Keratinocyte (primary cell): ENCODE measurements around the gene DUSP10. TPM values are rescaled to one million over a fixed set of nuclear protein-coding genes. Genes with fewer than 3 reads are reported as not detected.

Source experiments
- DNase-seq: peaks from one replicate; pipeline ENCODE4 v3.0.0-alpha.2; 2011; ENCODE audit warnings: low read depth, missing footprints, low spot score
- FAIRE-seq: peaks from 2 replicates; lab custom pipeline; 2011; peaks lifted over from hg19 to GRCh38; lab: Jason Lieb, UNC
- H2AFZ ChIP-seq: 2 replicates; pipeline ENCODE4 v1.6.0; 2012; ENCODE audit warnings: low read length, control low read depth, inconsistent platforms; ENCODE audit not compliant: control insufficient read depth
- H3K27ac ChIP-seq: 2 replicates; pipeline ENCODE4 v1.5.1; 2011; ENCODE audit warnings: low read length; ENCODE audit not compliant: control insufficient read depth, insufficient read depth
- H3K27me3 ChIP-seq: 3 replicates; pipeline ENCODE4 v1.6.0; 2011; ENCODE audit warnings: low read length; ENCODE audit not compliant: control insufficient read depth, insufficient read depth; ENCODE audit errors: extremely low read depth
- H3K36me3 ChIP-seq, 2 experiments: 2 replicates in 1 of 2; 3 replicates in 1 of 2; pipeline ENCODE4 v1.5.1; 2011; ENCODE audit warnings: low read length in 2 of 2, mild to moderate bottlenecking in 1 of 2; ENCODE audit not compliant: control insufficient read depth in 2 of 2, insufficient read depth in 2 of 2; ENCODE audit errors: extremely low read depth in 1 of 2
- H3K4me1 ChIP-seq: 3 replicates; pipeline ENCODE4 v1.5.1; 2011; ENCODE audit warnings: low read length; ENCODE audit not compliant: control insufficient read depth, insufficient read depth; ENCODE audit errors: extremely low read depth
- H3K4me2 ChIP-seq: 3 replicates; pipeline ENCODE4 v1.6.0; 2011; ENCODE audit warnings: low read depth, low read length; ENCODE audit not compliant: control insufficient read depth, insufficient read depth; ENCODE audit errors: extremely low read depth
- H3K4me3 ChIP-seq, 3 experiments: fragments of 200-600 bp in 1 of 3; sonication (generic) in 1 of 3; 2 replicates in 2 of 3; 3 replicates in 1 of 3; pipeline ENCODE4 v1.5.1; 2011 to 2016; ENCODE audit warnings: low read length in 3 of 3, mild to moderate bottlenecking in 3 of 3, control low read depth in 2 of 3, inconsistent platforms in 1 of 3, low read depth in 1 of 3, mixed read lengths in 1 of 3, mixed run types in 1 of 3, moderate library complexity in 1 of 3; ENCODE audit not compliant: control insufficient read depth in 2 of 3, insufficient read depth in 2 of 3; ENCODE audit errors: extremely low read depth in 1 of 3
- H3K79me2 ChIP-seq: 2 replicates; pipeline ENCODE4 v1.6.0; 2012; ENCODE audit warnings: low read length; ENCODE audit not compliant: control insufficient read depth, insufficient read depth
- H3K9ac ChIP-seq: 3 replicates; pipeline ENCODE4 v1.6.0; 2011; ENCODE audit warnings: low read length; ENCODE audit not compliant: control insufficient read depth, insufficient read depth; ENCODE audit errors: extremely low read depth
- H3K9me1 ChIP-seq: 3 replicates; pipeline ENCODE4 v1.6.0; 2011; ENCODE audit warnings: low read length; ENCODE audit not compliant: control insufficient read depth, insufficient read depth; ENCODE audit errors: extremely low read depth
- H3K9me3 ChIP-seq: 2 replicates; pipeline ENCODE4 v1.5.1; 2012; ENCODE audit warnings: low read depth, low read length; ENCODE audit not compliant: control insufficient read depth
- H4K20me1 ChIP-seq: 3 replicates; pipeline ENCODE4 v1.6.0; 2011; ENCODE audit warnings: low read length; ENCODE audit not compliant: control insufficient read depth, insufficient read depth; ENCODE audit errors: extremely low read depth
- CTCF ChIP-seq, 3 experiments: IDR thresholded peaks in 1 of 3; conservative IDR thresholded peaks in 1 of 3; optimal IDR thresholded peaks in 1 of 3; 2 replicates in 2 of 3; 3 replicates in 1 of 3; pipeline versions ENCODE3 to v1.5.1; 2011; ENCODE audit warnings: low read length in 3 of 3, mild to moderate bottlenecking in 3 of 3, moderate library complexity in 2 of 3, control low read depth in 1 of 3, inconsistent platforms in 1 of 3; ENCODE audit not compliant: insufficient read depth in 2 of 3; ENCODE audit errors: extremely low read depth in 1 of 3
- EZH2 ChIP-seq: IDR thresholded peaks from one replicate; pipeline ENCODE4 v1.6.1; 2012; ENCODE audit warnings: inconsistent platforms, mild to moderate bottlenecking, low read length, moderate library complexity
- dilution Hi-C: fragments of 300-500 bp; cut with MboI; formaldehyde crosslinking; loops from one replicate; pipeline ENCODE4 v1.7.0; 2020; ENCODE audit warnings: low sequenced_read_pairs; ENCODE audit not compliant: extremely low pct_ligation_motif_present
- polyA plus RNA-seq, 5 experiments: library from polyadenylated mRNA; depleted of rRNA in 3 of 5; stranded (reverse) in 3 of 5; stranded (forward) in 1 of 5; unstranded in 1 of 5; fragments of >200 nt; gene quantifications; 1 replicate in 1 of 5; 2 replicates in 3 of 5; 3 replicates in 1 of 5; pipeline versions ENCODE4 v1.2.1 to v1.2.3, GENCODE V29; 2011 to 2012; ENCODE audit warnings: missing spikeins in 2 of 5, low read depth in 1 of 5, low replicate concordance in 1 of 5

The DUSP10 gene
- polyA plus RNA-seq, 1 donor (not counting 4 experiments of a cell fraction or from before 2014, with no cell fraction given): 15.1 TPM

- no peak for FAIRE-seq
- dilution Hi-C loops: no loop called here
- no peaks in the 10 kb centered on the region for H3K27me3 ChIP-seq
- H3K9me3 ChIP-seq: no peaks in the 10 kb centered on the region
- no peaks in the 10 kb centered on the region for H4K20me1 ChIP-seq
- no peaks in the 10 kb centered on the region for H3K9me1 ChIP-seq
- TF ChIP-seq EZH2 (no peak), CTCF (optimal IDR thresholded peaks at IDR 0.05 in 1 of 3, IDR thresholded peaks at IDR 0.05 in 1 of 3, conservative IDR thresholded peaks at IDR 0.05 in 1 of 3; ENCODE audit: extremely low read depth in 1 of 3, insufficient read depth in 2 of 3, low read length in 3 of 3) (no peak)
- peaks cover 5% of the 10 kb centered on the region for H3K4me1 ChIP-seq
- no peak overlapping the region for H3K27ac ChIP-seq
- H3K4me2 ChIP-seq: no peak overlapping the region
- peaks cover 0 to 4% of the 10 kb centered on the region in 2 experiments for H3K36me3 ChIP-seq
- no peak for DNase-seq
- peaks cover 2% of the 10 kb centered on the region for H3K79me2 ChIP-seq
- H3K4me3 ChIP-seq: no peak overlapping the region
- no peak overlapping the region for H3K9ac ChIP-seq
- H2AFZ ChIP-seq: no peak overlapping the region
These were observed 30.8 kb downstream of the DUSP10 start for GRCh38 chr1:221711063-221711577.

- FAIRE-seq (no peak), DNase-seq (no peak)
- Histone ChIP-seq H3K79me2 (peaks cover 2% of the 10 kb centered on the region), H3K9me3 (no peaks in the 10 kb centered on the region), H3K4me1 (peaks cover 5% of the 10 kb centered on the region), H3K4me2 (no peak overlapping the region), H2AFZ (no peak overlapping the region), H3K9me1 (no peaks in the 10 kb centered on the region), H3K27ac (no peak overlapping the region), H3K4me3 (no peak overlapping the region), H3K36me3 (peaks cover 0 to 9% of the 10 kb centered on the region in 2 experiments), H3K27me3 (no peaks in the 10 kb centered on the region), H3K9ac (no peak overlapping the region), H4K20me1 (no peaks in the 10 kb centered on the region)
- dilution Hi-C loops: no loop called here
- TF ChIP-seq EZH2 (no peak), CTCF (optimal IDR thresholded peaks at IDR 0.05 in 1 of 3, IDR thresholded peaks at IDR 0.05 in 1 of 3, conservative IDR thresholded peaks at IDR 0.05 in 1 of 3; ENCODE audit: extremely low read depth in 1 of 3, insufficient read depth in 2 of 3, low read length in 3 of 3) (no peak)
These were observed 32.0 kb downstream of the DUSP10 start for GRCh38 chr1:221709854-221710253.
